ENCODE data around the gene FAM83G.

- TF ChIP-seq CTCF (IDR thresholded peaks at IDR 0.05), result no peak
- TF ChIP-seq POLR2A (IDR thresholded peaks at IDR 0.05), result no peak
These were observed 55.0 kb downstream of the FAM83G start for GRCh38 chr17:18949566-18949965.
